GM19467 (cell line): ENCODE data around the gene SLC2A4RG.

Experiments used
- ATAC-seq: cut with Tn5 transposase; IDR thresholded peaks from one replicate; pipeline ENCODE4 v1.9.1; 2021; ENCODE audit warnings: mild to moderate bottlenecking, moderate library complexity; ENCODE audit not compliant: unreplicated experiment

The SLC2A4RG gene

GRCh38 chr20:63739130-63740069 lies at the start of gene SLC2A4RG:
TSS of gene SLC2A4RG (plus strand) at chr20:63739776. CDS start at chr20:63739913, 137 bp downstream.
- ATAC-seq = no peak

- ATAC-seq = no peak
Observed at GRCh38 chr20:63690003-63690897, 49.3 kb upstream of the SLC2A4RG start.

- no peak for ATAC-seq
Observed at GRCh38 chr20:63690898-63691710, 48.5 kb upstream of the SLC2A4RG start.

GRCh38 chr20:63691711-63692435 lies 47.7 kb upstream of the SLC2A4RG start:
- ATAC-seq = no peak

- no peak for ATAC-seq
Observed at GRCh38 chr20:63692436-63693082, 47.0 kb upstream of the SLC2A4RG start.

- ATAC-seq = no peak
Observed at GRCh38 chr20:63693083-63693732, 46.4 kb upstream of the SLC2A4RG start.

- no peak for ATAC-seq
Observed at GRCh38 chr20:63693733-63694583, 45.6 kb upstream of the SLC2A4RG start.

- no peak for ATAC-seq
Observed at GRCh38 chr20:63694584-63695423, 44.8 kb upstream of the SLC2A4RG start.

GRCh38 chr20:63695424-63696305 lies 43.9 kb upstream of the SLC2A4RG start:
- no peak for ATAC-seq

GRCh38 chr20:63696306-63696627 lies 43.3 kb upstream of the SLC2A4RG start:
- ATAC-seq = no peak

- no peak for ATAC-seq
Observed at GRCh38 chr20:63696628-63697356, 42.8 kb upstream of the SLC2A4RG start, which contains the start of gene TNFRSF6B. TSS of gene TNFRSF6B (plus strand) at chr20:63696652. CDS start at chr20:63696768, 116 bp downstream.

GRCh38 chr20:63697357-63697867 lies 42.2 kb upstream of the SLC2A4RG start:
- ATAC-seq = no peak

- no peak for ATAC-seq
Observed at GRCh38 chr20:63697868-63698545, 41.6 kb upstream of the SLC2A4RG start.

GRCh38 chr20:63698739-63699465 lies 40.7 kb upstream of the SLC2A4RG start:
- no peak for ATAC-seq
